Measurements from ENCODE around the gene SPATA3.
A peak's percentile ranks its signal among the peaks of the same experiment; 100 is the strongest.
"Not testable (repeated sequence)": the region's sequence is repeated elsewhere in the genome, so short reads cannot be mapped to it uniquely, and the experiment has no call there.

The SPATA3 gene

GRCh38 chr2:230968314-230968713 lies 27.6 kb upstream of the SPATA3 start:
- DNase-seq (ENCODE audit: low read depth in 2 of 2), result not testable (repeated sequence)

GRCh38 chr2:230968921-230969658 lies 26.8 kb upstream of the SPATA3 start:
- DNase-seq (ENCODE audit: low read depth in 2 of 2), result no peak

GRCh38 chr2:230969659-230970015 lies 26.3 kb upstream of the SPATA3 start:
- no peak for DNase-seq (ENCODE audit: low read depth in 2 of 2)

DNA sequence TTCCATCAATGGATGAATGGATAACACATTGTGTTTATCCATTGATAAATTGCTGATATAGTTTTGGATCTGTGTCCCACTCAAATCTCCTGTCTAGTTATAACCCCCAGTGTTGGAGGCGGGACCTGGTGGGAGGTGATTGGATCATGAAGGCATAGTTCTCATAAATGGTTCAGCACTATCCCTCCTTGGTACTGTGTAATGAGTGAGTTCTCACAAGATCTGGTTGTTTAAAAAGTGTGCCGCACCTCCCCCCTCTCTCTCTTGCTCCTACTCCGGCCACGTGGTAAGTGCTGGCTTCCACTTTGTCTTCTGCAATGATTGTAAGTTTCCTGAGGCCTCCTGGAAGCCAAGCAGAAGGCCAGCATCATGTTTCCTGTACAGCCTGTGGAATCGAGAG lies 23.9 kb upstream of the SPATA3 start:
- no peak for DNase-seq (ENCODE audit: low read depth in 2 of 2)

- peak; percentile 61 to 67 for DNase-seq (ENCODE audit: low read depth in 2 of 2)
These were observed 21.6 kb upstream of the SPATA3 start for GRCh38 chr2:230974096-230974913.

GRCh38 chr2:230975927-230976326 lies 20.0 kb upstream of the SPATA3 start:
- DNase-seq (ENCODE audit: low read depth in 2 of 2), result no peak

GRCh38 chr2:230976671-230977171 lies 19.2 kb upstream of the SPATA3 start:
- no peak for DNase-seq (ENCODE audit: low read depth in 2 of 2)

GRCh38 chr2:230980468-230980867 lies 15.5 kb upstream of the SPATA3 start:
- no peak for DNase-seq (ENCODE audit: low read depth in 2 of 2)

GRCh38 chr2:230981704-230982103 lies 14.2 kb upstream of the SPATA3 start:
- no peak for DNase-seq (ENCODE audit: low read depth in 2 of 2)

DNA sequence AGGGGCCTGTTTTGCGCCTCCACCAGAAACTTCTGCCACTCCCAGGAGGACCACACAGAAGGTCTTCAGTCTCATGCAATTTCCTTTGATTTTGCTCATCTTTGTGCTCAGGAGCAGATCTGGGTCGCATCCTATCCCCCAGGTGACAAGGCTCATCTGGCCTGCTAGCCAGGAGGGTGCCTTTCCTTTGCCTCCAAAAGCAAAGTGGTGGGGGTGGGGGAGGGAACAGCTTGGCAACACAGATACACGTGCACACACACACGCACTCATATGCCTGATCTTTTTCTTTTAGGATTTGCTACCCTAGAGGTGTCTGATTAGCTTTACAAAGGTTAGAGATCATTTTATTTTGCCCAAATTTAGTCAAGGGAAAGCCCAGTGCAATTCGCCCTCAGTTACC lies 13.8 kb upstream of the SPATA3 start:
- no peak for DNase-seq (ENCODE audit: low read depth in 2 of 2)

DNA sequence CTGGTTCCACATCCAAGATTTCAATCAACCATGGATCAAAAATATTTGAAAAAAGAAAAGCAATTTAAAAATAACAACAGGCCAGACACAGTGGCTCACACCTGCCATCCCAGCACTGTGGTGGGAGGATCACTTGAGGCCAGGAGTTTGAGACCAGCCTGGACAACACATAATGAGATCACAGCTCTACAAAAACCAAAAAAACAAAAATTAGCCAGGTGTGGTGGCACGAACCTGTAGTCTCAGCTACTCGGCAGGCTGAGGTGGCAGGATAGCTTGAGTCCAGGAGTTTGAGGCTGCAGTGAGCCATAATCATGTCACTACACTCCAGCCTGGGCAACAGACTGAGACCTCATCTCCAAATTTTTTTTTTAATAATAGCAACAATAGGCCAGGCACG lies 13.4 kb upstream of the SPATA3 start:
- DNase-seq (ENCODE audit: low read depth in 2 of 2), result no peak

GRCh38 chr2:230983566-230983965 lies 12.4 kb upstream of the SPATA3 start:
- DNase-seq (ENCODE audit: low read depth in 2 of 2), result no peak

DNA sequence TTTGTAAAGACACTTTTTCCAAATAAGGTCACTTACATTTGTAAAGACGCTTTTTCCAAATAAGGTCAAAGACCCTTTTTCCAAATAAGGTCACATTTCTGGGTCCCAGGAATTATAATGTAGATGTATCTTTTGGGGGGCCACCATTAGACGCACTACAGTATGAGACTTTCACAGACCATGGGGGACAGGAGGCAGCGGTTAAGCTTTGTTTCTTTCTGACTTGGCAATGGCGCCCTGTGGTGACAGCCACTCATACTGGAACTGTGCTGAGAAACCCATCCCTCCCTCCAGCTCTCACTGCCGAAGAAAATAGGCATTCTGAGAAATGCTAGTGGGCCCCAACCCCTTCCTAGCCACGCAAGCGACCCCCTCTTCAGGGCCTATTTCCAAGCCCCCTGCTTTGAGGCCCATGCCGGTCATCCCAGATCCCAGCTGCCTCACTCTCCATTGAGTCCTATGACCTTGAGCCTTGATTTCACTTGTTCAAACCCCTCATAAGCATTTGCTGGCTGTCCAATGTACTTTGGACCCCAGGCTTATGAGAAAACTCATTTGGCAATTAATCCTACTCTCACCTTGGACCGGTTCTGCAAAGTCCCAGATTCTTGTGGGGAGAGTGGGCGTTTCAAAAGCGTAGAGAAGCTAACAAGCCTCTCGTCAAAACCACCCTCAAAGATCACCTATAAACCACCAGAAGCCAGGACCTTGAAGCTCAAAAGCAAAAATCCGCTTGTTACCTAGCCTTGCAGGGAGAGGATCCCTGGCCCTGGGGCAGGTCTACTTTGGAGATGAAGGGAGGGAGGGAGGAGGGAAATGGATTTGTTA lies 11.3 kb upstream of the SPATA3 start:
- no peak for DNase-seq (ENCODE audit: low read depth in 2 of 2)

DNA sequence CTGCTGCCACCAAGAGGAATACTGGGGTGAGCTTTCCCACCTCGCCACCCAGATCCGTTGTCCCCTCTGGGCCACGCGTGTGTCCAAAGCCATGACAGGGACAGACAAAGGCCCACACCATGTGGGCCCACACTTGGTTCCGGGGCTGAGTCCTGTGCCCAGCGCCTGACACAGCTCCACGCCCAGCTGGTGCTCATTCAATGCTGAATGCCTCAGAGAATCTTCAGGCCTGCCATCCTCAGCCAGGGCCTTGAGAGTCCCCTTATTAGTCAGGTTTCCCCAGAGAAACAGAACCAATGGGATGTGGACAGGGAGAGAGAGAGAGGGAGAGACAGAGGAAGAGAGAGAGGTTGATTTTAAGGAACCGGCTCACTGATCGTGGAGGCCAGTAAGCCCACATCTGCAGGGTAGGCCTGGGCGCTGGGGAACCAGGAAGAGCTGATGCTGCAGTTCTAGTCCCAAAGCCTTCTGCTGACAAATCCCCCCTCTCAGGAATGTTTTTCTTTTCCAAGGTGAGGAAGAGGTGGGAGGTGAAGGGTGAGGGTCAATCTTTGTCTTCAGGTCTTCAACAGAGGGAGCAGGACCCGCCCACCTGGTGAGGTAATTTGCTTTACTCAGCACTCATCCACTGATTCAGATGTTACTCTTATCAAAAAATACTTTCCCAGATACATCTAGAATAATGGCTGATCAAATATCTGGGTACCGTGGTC lies 10.2 kb upstream of the SPATA3 start:
- no peak for DNase-seq (ENCODE audit: low read depth in 2 of 2)

DNA sequence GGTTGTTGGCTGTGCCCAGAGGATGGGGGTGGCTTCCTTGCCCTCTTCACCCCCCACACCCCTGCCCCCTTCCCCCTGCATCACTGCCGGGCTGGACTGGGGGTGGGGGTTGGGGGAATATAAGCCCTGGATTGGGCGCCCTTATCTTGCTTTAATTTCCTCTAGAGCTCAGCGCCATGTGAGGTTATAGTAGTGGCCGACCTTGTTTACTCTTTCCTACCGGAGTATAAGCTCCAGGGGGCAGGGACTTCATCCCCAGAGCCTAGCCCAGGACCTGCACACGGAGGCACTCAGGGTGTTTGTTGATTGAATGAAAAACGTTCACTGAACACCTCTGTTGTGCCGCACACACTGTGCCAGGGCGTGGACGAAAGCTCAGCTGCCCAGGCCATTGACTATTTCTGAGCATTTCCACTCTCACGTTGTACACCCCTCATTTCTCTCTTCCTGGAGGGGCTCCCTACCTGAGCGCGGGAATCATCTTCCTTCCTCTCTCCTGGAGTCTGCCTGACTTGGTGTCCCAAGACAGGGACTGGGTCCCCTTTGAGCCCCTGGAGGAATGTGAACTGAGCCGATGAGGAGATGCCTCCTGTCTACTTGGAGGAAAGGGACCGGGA lies 9.3 kb upstream of the SPATA3 start:
- DNase-seq (ENCODE audit: low read depth in 2 of 2), result no peak

GRCh38 chr2:230987137-230988020 lies 8.5 kb upstream of the SPATA3 start:
- DNase-seq (ENCODE audit: low read depth in 2 of 2), result peak; percentile 44 to 68

DNA sequence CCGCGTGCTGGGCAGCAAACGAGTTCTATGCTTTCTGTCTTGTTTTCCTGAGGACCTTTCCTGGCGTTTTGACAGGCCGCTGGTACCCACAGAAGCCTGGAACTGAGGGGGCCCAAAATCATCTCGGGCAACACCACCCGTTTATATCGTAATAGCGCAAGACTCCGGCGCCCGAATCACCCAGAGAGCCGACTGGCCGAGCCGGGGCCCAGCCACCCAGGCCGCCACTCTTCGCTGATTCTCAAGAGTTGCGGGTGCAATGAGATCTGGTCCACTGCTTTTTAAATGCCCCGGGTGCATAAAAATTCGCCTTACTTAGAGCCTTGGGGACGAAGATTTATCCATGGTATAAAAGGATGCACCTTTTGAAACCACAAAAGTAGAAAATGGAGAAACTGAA lies 6.2 kb upstream of the SPATA3 start:
- DNase-seq (ENCODE audit: low read depth in 2 of 2), result no peak

DNA sequence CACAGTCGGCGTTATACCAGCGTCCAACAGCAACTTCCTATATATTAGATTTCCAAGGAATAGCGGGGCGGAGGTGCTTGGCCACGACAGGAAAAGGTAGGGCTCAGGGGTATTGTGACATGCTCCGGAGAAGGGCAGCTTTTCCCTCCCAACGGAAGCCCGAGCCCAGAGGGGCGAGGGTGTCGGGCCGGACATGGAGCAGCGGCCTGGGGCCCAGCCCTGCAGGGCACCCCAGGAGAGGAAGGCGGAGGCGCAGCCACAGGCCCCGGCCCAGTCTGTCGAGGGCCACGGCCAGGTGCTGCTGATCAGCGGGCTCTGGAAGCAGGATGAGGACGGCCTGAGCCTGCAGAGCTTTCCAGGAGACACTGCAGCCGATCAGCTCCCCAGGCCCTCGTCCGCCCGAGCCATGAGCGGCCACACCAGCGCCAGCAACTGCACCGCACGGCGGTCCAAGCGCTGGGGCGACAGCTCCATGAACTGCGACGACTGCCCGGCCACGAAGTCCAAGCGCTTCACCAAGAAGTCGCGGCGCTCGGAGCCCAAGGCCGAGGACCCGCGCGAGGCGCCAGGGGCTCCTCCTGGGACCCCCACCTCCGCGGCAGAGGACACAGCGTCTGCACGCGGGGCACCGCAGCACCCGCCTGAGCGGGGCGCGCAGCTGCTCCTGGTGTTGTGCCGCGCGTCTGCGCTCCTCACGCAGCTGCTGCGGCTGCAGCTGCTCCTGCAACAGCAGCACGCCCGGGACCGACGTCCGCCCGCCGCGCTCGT lies 5.6 kb upstream of the SPATA3 start:
- DNase-seq (ENCODE audit: low read depth in 2 of 2), result no peak

GRCh38 chr2:230990899-230991150 lies 5.1 kb upstream of the SPATA3 start:
- no peak for DNase-seq (ENCODE audit: low read depth in 2 of 2)

- no peak for DNase-seq (ENCODE audit: low read depth in 2 of 2)
These were observed 4.3 kb upstream of the SPATA3 start for GRCh38 chr2:230991598-230991997.
